HL-60/S4 (cell line): ENCODE measurements around the gene DCLK1.

Source experiments
- in situ Hi-C: fragments of 300-500 bp; cut with MboI; formaldehyde crosslinking; loops from 2 replicates; pipeline ENCODE4 v1.14.3; 2022; ENCODE audit warnings: low sequenced_read_pairs

Gene DCLK1

DNA sequence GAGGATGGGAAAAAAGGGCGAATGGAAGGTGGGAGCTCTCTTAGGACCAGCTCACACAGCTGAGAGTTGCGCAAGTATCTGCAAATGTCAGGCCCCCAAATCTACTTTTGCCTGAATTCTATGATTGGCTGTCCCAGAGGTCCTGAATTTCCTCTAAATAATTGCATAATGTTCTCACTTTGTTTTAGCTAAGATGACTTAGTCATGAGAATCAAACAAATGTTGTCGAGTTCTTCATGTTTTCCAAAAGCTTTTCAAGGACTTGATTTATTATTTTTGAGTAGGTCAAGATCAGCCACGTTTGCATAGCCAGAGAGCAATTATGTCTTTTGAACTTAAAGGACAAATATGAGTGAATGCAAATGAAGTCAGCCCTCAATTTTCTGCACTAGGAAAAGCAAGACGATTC lies 408.1 kb downstream of the DCLK1 start:
- in situ Hi-C loops = no loop called here

DNA sequence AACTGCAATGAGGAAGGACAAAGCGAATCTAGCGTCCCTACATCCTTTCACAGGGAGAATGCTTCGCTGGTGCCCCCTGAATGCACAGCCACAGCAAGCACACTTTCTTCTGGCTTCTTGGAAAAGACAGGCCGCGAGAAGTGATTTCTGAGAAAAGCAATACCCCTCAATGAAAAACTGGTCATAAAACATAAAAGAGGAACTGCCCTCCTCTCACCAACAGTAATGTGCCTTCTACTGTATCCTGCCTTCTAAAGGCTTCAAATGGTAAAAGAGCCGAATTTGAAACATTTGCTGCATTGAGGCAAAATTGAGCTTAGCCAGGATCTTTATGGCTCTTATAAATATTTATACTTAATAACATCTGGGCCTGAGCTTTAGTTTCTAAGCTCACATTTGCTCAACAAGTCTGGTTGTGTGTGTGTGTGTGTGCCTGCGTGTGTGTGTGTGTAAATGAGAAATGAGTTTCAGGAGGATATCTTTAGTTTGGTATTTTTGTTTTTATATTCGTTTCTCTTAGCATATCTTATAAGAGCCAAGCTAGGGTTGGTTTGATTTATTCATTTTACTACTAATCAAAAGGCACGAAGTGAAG lies 408.6 kb downstream of the DCLK1 start:
- in situ Hi-C loops = no loop called here

DNA sequence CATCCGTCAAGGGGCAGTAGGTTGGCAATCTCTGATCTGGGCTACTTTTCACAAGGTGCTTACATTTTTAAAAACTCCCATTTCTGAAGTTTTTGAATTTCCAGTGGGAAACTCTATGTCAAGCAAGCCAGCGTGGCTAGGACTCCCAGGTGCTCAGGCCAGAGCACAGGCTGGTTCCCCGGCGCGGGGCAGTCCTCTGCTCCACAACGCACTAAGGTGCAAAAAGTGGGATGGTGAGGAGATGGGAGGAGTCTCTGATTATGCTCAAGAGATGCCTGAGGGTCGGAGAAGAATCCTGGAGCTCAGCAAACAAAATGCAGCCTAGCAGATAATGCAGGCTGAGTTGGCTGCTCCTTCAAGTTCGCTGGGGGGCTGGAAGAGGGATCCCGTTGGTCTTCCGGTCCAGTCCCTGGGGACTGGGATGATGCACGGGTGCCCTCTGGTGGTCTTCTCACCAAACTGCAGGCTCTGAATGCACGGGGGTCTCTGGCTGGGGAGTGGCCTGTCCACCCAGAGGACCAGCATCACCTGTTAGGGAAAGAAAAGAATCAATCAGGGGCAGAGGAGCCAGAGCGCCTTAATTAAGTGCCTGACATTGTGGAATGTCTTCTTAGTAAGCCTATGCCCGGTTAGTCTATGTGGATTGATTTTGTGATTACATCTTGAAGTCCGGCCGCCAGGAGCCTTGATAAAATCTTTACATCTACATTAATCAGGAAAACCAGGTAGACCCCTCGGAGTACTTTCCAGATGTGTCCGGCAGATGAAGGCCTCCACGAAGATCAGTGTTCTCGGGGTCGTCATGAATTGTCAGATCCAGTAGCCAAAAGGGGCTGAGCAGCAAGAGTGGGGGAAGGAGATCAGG lies 410.3 kb downstream of the DCLK1 start:
- in situ Hi-C loops = no loop called here

DNA sequence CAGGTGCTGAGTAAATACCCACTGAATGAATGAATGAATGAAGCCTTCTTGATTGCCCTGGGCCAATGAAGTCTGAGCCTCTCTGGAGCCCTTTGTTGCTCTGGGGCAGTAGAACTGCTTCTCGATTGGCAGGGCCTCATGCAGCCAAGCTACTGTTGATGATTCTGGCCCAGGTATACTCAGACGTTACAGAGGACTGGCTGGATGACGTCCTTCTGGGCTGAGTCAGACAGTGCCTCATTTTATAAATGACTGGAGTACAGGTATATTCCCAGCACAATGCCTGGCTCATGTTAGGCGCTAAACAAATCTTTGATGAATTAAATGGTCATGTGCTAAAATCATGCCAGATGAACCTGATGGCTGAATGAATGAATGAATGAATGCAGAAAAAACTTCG lies 410.9 kb downstream of the DCLK1 start:
- in situ Hi-C loops = no loop called here
